Activated CD4-positive, alpha-beta T cell treated with anti-CD3 and anti-CD28 coated beads for 48 hours (primary cell): ENCODE data around the gene ADGRE1.
"Not testable (repeated sequence)": the region's sequence is repeated elsewhere in the genome, so short reads cannot be mapped to it uniquely, and the experiment has no call there.

Experiments used
- DNase-seq: peaks from one replicate; pipeline ENCODE4 v3.0.0-alpha.2; 2020

The ADGRE1 gene

GRCh38 chr19:6887316-6887715 is at the start of gene ADGRE1:
ADGRE1 (plus strand) TSS chr19:6887579; CDS start chr19:6887609, 30 bp downstream.
- peak; percentile 53 for DNase-seq

- DNase-seq = no peak
Measured at GRCh38 chr19:6838062-6838655, 49.2 kb upstream of the ADGRE1 start.

- no peak for DNase-seq
Measured at GRCh38 chr19:6842871-6843607, 44.3 kb upstream of the ADGRE1 start.

GRCh38 chr19:6847828-6848200 is 39.6 kb upstream of the ADGRE1 start:
- no peak for DNase-seq

GRCh38 chr19:6848986-6849385 is 38.4 kb upstream of the ADGRE1 start:
- DNase-seq = no peak

- no peak for DNase-seq
Measured at GRCh38 chr19:6849876-6850275, 37.5 kb upstream of the ADGRE1 start.

GRCh38 chr19:6851359-6851758 is 36.0 kb upstream of the ADGRE1 start:
- no peak for DNase-seq

GRCh38 chr19:6852001-6852400 is 35.4 kb upstream of the ADGRE1 start:
- no peak for DNase-seq

- DNase-seq = no peak
Measured at GRCh38 chr19:6853868-6854267, 33.5 kb upstream of the ADGRE1 start.

GRCh38 chr19:6854758-6855157 is 32.6 kb upstream of the ADGRE1 start:
- DNase-seq = no peak

GRCh38 chr19:6856749-6857372 is 30.5 kb upstream of the ADGRE1 start:
- DNase-seq = no peak

- peak; percentile 17 for DNase-seq
Measured at GRCh38 chr19:6861683-6862286, 25.6 kb upstream of the ADGRE1 start.

- peak; percentile 94 for DNase-seq
Measured at GRCh38 chr19:6862673-6863078, 24.7 kb upstream of the ADGRE1 start.

- no peak for DNase-seq
Measured at GRCh38 chr19:6864325-6864940, 22.9 kb upstream of the ADGRE1 start.

GRCh38 chr19:6865849-6866248 is 21.5 kb upstream of the ADGRE1 start:
- no peak for DNase-seq

GRCh38 chr19:6866741-6867151 is 20.6 kb upstream of the ADGRE1 start:
- no peak for DNase-seq

- DNase-seq = no peak
Measured at GRCh38 chr19:6868351-6868750, 19.0 kb upstream of the ADGRE1 start.

GRCh38 chr19:6869151-6869882 is 18.1 kb upstream of the ADGRE1 start:
- not testable (repeated sequence) for DNase-seq

- DNase-seq = no peak
Measured at GRCh38 chr19:6873708-6874431, 13.5 kb upstream of the ADGRE1 start.

- DNase-seq = no peak
Measured at GRCh38 chr19:6875218-6875617, 12.2 kb upstream of the ADGRE1 start.

GRCh38 chr19:6876748-6877147 is 10.6 kb upstream of the ADGRE1 start:
- DNase-seq = no peak

- no peak for DNase-seq
Measured at GRCh38 chr19:6877766-6878165, 9.6 kb upstream of the ADGRE1 start.
